HepG2 (cell line): Measurements from ENCODE around the gene MASP1.

Experiments
- SAP130 ChIP-seq: IDR thresholded peaks from 2 replicates; pipeline ENCODE4 v1.6.1; 2016; ENCODE audit warnings: low read depth
- TBP ChIP-seq: sonication (generic); formaldehyde crosslinking; IDR thresholded peaks from 2 replicates; pipeline ENCODE4 v1.5.0; 2020; ENCODE audit warnings: missing genetic modification reagents
- TCF12 ChIP-seq, 2 experiments: fragments of 450-650 bp in 1 of 2; sonication (generic) in 1 of 2; formaldehyde crosslinking in 1 of 2; IDR thresholded peaks; 2 replicates each; pipeline versions ENCODE4 v1.6.1 to v1.8.0; 2017 to 2022; ENCODE audit warnings: antibody characterized with exemption in 1 of 2, mild to moderate bottlenecking in 1 of 2, missing genetic modification reagents in 1 of 2, moderate library complexity in 1 of 2
- ZBTB7A ChIP-seq: sonication (generic); formaldehyde crosslinking; IDR thresholded peaks from 2 replicates; pipeline ENCODE4 v1.8.0; 2022; ENCODE audit warnings: mild to moderate bottlenecking, missing genetic modification reagents
- ZNF256 ChIP-seq: sonication (generic); formaldehyde crosslinking; conservative IDR thresholded peaks from 2 replicates; pipeline ENCODE4 v1.4.0; 2020; ENCODE audit warnings: missing genetic modification reagents
- ZNF282 ChIP-seq: fragments of 450-650 bp; IDR thresholded peaks from 2 replicates; pipeline ENCODE4 v1.6.1; 2018; ENCODE audit not compliant: partially characterized antibody
- ZNF614 ChIP-seq: IDR thresholded peaks from 2 replicates; pipeline ENCODE4 v1.6.1; 2018; ENCODE audit warnings: missing biosample characterization, missing genetic modification reagents, inconsistent platforms, borderline replicate concordance
- TF ChIP-seq, protein P1 (sequence below): sonication (generic); formaldehyde crosslinking; IDR thresholded peaks from 2 replicates; pipeline ENCODE4 v1.4.0; 2020; ENCODE audit warnings: missing genetic modification reagents
- TF ChIP-seq, protein P2 (sequence below), 2 experiments: IDR thresholded peaks; 2 replicates each; pipeline ENCODE4 v1.6.1; 2011 to 2012; ENCODE audit warnings: low read length in 2 of 2, borderline replicate concordance in 1 of 2, low read depth in 1 of 2, mild to moderate bottlenecking in 1 of 2, moderate library complexity in 1 of 2
- TF ChIP-seq, protein P3 (sequence below): IDR thresholded peaks from 2 replicates; pipeline ENCODE4 v1.6.1; 2012; ENCODE audit warnings: low read depth, low read length, improper control_type of control experiment
- TF ChIP-seq, protein P4 (sequence below): sonication (generic); formaldehyde crosslinking; IDR thresholded peaks from 2 replicates; pipeline ENCODE4 v1.5.0; 2020; ENCODE audit warnings: mild to moderate bottlenecking, missing genetic modification reagents, moderate library complexity
- TF ChIP-seq, protein P5 (sequence below): sonication (generic); formaldehyde crosslinking; IDR thresholded peaks from 2 replicates; pipeline ENCODE4 v1.4.0; 2020; ENCODE audit warnings: missing genetic modification reagents

DNA sequence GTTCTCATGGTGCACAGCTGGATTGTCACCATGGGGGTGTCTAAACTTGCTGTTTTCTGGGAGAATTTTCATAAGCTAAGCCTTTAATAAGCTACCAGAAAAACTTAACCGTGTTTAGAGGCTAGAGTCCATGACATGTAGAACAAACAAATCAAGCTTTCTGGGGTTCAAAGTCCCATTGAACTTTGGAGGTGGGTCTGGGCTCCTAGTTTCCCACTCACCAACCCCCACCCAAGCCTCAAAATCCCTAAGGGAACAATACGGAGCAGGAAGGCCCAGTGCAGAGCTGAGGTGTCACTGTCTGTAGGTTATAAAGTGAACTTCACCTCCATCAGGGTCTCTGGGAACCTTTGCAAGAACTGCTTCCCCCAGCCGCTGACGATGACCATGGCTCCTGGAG lies 68.7 kb downstream of the MASP1 start:
- TF ChIP-seq, protein P1, sequence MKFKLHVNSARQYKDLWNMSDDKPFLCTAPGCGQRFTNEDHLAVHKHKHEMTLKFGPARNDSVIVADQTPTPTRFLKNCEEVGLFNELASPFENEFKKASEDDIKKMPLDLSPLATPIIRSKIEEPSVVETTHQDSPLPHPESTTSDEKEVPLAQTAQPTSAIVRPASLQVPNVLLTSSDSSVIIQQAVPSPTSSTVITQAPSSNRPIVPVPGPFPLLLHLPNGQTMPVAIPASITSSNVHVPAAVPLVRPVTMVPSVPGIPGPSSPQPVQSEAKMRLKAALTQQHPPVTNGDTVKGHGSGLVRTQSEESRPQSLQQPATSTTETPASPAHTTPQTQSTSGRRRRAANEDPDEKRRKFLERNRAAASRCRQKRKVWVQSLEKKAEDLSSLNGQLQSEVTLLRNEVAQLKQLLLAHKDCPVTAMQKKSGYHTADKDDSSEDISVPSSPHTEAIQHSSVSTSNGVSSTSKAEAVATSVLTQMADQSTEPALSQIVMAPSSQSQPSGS (CRISPR knock-in tag), result no peak
- TF ChIP-seq SAP130 (CRISPR knock-in tag) (no peak), ZNF282 (no peak), ZNF256 (CRISPR knock-in tag) (no peak), ZBTB7A (CRISPR knock-in tag) (no peak), TCF12 (IDR thresholded peaks at IDR 0.05) (no peak), TCF12 (CRISPR knock-in tag; IDR thresholded peaks at IDR 0.05) (no peak), ZNF614 (CRISPR knock-in tag) (no peak), TBP (CRISPR knock-in tag) (no peak)
- TF ChIP-seq, protein P2, sequence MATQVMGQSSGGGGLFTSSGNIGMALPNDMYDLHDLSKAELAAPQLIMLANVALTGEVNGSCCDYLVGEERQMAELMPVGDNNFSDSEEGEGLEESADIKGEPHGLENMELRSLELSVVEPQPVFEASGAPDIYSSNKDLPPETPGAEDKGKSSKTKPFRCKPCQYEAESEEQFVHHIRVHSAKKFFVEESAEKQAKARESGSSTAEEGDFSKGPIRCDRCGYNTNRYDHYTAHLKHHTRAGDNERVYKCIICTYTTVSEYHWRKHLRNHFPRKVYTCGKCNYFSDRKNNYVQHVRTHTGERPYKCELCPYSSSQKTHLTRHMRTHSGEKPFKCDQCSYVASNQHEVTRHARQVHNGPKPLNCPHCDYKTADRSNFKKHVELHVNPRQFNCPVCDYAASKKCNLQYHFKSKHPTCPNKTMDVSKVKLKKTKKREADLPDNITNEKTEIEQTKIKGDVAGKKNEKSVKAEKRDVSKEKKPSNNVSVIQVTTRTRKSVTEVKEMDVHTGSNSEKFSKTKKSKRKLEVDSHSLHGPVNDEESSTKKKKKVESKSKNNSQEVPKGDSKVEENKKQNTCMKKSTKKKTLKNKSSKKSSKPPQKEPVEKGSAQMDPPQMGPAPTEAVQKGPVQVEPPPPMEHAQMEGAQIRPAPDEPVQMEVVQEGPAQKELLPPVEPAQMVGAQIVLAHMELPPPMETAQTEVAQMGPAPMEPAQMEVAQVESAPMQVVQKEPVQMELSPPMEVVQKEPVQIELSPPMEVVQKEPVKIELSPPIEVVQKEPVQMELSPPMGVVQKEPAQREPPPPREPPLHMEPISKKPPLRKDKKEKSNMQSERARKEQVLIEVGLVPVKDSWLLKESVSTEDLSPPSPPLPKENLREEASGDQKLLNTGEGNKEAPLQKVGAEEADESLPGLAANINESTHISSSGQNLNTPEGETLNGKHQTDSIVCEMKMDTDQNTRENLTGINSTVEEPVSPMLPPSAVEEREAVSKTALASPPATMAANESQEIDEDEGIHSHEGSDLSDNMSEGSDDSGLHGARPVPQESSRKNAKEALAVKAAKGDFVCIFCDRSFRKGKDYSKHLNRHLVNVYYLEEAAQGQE (IDR thresholded peaks at IDR 0.05; ENCODE audit: borderline replicate concordance in 1 of 2, low read depth in 1 of 2, low read length in 2 of 2), result no peak
- TF ChIP-seq, protein P3, sequence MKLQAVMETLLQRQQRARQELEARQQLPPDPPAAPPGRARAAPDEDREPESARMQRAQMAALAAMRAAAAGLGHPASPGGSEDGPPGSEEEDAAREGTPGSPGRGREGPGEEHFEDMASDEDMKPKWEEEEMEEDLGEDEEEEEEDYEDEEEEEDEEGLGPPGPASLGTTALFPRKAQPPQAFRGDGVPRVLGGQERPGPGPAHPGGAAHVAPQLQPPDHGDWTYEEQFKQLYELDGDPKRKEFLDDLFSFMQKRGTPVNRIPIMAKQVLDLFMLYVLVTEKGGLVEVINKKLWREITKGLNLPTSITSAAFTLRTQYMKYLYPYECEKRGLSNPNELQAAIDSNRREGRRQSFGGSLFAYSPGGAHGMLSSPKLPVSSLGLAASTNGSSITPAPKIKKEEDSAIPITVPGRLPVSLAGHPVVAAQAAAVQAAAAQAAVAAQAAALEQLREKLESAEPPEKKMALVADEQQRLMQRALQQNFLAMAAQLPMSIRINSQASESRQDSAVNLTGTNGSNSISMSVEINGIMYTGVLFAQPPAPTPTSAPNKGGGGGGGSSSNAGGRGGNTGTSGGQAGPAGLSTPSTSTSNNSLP, result no peak
- TF ChIP-seq, protein P4, sequence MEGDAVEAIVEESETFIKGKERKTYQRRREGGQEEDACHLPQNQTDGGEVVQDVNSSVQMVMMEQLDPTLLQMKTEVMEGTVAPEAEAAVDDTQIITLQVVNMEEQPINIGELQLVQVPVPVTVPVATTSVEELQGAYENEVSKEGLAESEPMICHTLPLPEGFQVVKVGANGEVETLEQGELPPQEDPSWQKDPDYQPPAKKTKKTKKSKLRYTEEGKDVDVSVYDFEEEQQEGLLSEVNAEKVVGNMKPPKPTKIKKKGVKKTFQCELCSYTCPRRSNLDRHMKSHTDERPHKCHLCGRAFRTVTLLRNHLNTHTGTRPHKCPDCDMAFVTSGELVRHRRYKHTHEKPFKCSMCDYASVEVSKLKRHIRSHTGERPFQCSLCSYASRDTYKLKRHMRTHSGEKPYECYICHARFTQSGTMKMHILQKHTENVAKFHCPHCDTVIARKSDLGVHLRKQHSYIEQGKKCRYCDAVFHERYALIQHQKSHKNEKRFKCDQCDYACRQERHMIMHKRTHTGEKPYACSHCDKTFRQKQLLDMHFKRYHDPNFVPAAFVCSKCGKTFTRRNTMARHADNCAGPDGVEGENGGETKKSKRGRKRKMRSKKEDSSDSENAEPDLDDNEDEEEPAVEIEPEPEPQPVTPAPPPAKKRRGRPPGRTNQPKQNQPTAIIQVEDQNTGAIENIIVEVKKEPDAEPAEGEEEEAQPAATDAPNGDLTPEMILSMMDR (CRISPR knock-in tag), result no peak
- TF ChIP-seq, protein P5, sequence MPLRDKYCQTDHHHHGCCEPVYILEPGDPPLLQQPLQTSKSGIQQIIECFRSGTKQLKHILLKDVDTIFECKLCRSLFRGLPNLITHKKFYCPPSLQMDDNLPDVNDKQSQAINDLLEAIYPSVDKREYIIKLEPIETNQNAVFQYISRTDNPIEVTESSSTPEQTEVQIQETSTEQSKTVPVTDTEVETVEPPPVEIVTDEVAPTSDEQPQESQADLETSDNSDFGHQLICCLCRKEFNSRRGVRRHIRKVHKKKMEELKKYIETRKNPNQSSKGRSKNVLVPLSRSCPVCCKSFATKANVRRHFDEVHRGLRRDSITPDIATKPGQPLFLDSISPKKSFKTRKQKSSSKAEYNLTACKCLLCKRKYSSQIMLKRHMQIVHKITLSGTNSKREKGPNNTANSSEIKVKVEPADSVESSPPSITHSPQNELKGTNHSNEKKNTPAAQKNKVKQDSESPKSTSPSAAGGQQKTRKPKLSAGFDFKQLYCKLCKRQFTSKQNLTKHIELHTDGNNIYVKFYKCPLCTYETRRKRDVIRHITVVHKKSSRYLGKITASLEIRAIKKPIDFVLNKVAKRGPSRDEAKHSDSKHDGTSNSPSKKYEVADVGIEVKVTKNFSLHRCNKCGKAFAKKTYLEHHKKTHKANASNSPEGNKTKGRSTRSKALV (CRISPR knock-in tag), result no peak
